A204.1 (cell line): ENCODE results near the gene ESRP2.

Experiments
- FAIRE-seq: peaks from 2 replicates; lab custom pipeline; 2012; peaks lifted over from hg19 to GRCh38; lab: Jason Lieb, UNC

Gene ESRP2

GRCh38 chr16:68235887-68236136 is at the start of gene ESRP2:
Gene ESRP2, minus strand, starts transcription at chr16:68236127. Its CDS starts 82 bp downstream, at chr16:68236045.
- no peak for FAIRE-seq

GRCh38 chr16:68285683-68286082 is 49.8 kb upstream of the ESRP2 start:
- FAIRE-seq = no peak

- no peak for FAIRE-seq
Measured at GRCh38 chr16:68284847-68285246, 48.9 kb upstream of the ESRP2 start.

GRCh38 chr16:68283801-68284598 is 48.1 kb upstream of the ESRP2 start:
- FAIRE-seq = no peak

GRCh38 chr16:68283346-68283745 is 47.4 kb upstream of the ESRP2 start:
- no peak for FAIRE-seq

- FAIRE-seq = no peak
Measured at GRCh38 chr16:68282064-68282452, 46.1 kb upstream of the ESRP2 start.

- no peak for FAIRE-seq
Measured at GRCh38 chr16:68281368-68282063, 45.6 kb upstream of the ESRP2 start.

GRCh38 chr16:68279726-68280558 is 44.0 kb upstream of the ESRP2 start:
- no peak for FAIRE-seq

- FAIRE-seq = no peak
Measured at GRCh38 chr16:68276223-68276622, 40.3 kb upstream of the ESRP2 start.

GRCh38 chr16:68275611-68276191 is 39.8 kb upstream of the ESRP2 start:
- no peak for FAIRE-seq

- no peak for FAIRE-seq
Measured at GRCh38 chr16:68274441-68274840, 38.5 kb upstream of the ESRP2 start.

GRCh38 chr16:68273896-68274295 is 38.0 kb upstream of the ESRP2 start:
- FAIRE-seq = no peak

GRCh38 chr16:68273459-68273858 is 37.5 kb upstream of the ESRP2 start:
- FAIRE-seq = no peak

GRCh38 chr16:68272507-68273209 is 36.7 kb upstream of the ESRP2 start:
- no peak for FAIRE-seq

- FAIRE-seq = no peak
Measured at GRCh38 chr16:68270353-68270752, 34.4 kb upstream of the ESRP2 start.

- no peak for FAIRE-seq
Measured at GRCh38 chr16:68269793-68270192, 33.9 kb upstream of the ESRP2 start.

GRCh38 chr16:68267612-68268405 is 31.9 kb upstream of the ESRP2 start:
- FAIRE-seq = no peak

- FAIRE-seq = no peak
Measured at GRCh38 chr16:68265078-68265920, 29.4 kb upstream of the ESRP2 start.

GRCh38 chr16:68264128-68265077 is 28.5 kb upstream of the ESRP2 start, which contains the start of gene SLC7A6:
Gene SLC7A6, plus strand, starts transcription at chr16:68264526. Its CDS starts 10,201 bp downstream, at chr16:68274727.
- FAIRE-seq = no peak
